GM18517 (cell line): ENCODE measurements around the gene C9.
"Not testable (repeated sequence)": the region's sequence is repeated elsewhere in the genome, so short reads cannot be mapped to it uniquely, and the experiment has no call there.

Experiments used
- ATAC-seq: cut with Tn5 transposase; IDR thresholded peaks from one replicate; pipeline ENCODE4 v1.9.1; 2021; ENCODE audit warnings: mild to moderate bottlenecking, moderate library complexity; ENCODE audit not compliant: unreplicated experiment

C9 gene

DNA sequence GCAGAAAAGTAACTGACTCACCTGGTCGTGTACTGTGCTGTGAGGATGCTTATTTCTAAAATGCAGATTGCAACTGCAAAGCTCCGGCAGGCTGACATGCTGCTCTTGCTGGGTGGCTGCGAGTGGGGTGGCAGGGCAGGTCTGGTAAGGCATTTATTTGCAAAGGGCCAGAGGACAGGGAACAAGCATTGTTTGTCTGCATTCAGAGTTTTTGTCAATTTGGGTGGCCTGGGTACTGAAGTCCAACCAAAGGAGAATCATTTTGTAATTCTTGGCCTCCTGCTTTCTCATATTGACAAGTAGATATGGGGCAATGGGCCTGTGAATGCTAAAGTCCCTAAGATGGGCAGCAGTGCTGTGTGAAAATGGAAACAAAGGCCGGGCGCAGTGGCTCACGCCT, at the start of gene C9:
TSS of gene C9 (minus strand) at position 129 of the 400 bp plus-strand sequence. CDS start at position 98, 31 bp downstream.
- ATAC-seq, result no peak

DNA sequence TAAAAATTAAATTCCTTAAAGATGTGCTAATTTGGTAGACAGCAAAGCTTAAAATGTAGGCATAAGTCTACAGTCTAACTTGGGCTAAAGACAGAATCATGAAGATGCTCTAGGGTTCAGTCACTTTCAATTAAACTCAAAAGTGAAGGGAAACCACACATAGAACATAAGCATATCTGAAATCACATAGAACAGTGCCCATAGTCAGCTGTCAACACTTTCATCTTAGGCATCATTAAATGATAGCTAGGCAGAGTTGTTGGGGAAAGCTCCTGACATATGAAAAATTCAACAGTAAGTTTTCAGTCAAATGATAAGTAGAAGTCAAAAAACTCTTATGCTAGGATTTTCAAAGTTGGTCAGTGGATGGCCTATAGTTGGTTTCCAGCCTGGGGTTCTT, 49.5 kb upstream of the C9 start:
- ATAC-seq, result no peak

DNA sequence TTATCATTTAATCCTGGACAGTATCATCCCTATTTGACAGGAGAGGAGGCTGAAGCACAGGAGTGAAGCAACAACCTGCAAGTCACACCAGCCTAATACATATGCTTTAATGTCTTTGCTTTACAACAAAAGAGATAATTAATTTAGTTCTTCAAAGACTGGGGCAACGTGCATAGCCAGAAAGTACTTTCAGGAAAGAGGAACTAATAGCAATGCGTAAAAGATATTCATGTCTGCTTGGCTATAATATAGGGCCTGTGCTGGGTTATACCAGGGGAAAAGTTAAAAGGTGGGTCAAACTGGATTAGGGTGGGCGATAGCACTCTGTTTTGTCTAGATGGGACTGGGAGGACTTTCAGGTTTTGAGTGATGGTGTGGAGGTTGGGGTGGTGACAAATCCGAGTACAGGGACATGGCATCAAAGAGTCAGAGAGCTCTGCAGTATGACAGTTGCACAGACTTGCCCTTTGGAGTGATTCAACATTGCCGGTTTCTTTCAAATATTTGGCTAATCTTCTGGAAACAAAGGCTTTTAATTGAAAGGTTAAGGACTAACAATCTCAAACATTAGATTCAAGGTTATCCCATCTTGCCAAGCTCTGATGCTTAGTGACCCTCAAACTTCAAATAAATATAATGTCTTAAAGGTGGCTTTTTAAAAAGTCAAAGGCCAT, 48.6 kb upstream of the C9 start:
- no peak for ATAC-seq

DNA sequence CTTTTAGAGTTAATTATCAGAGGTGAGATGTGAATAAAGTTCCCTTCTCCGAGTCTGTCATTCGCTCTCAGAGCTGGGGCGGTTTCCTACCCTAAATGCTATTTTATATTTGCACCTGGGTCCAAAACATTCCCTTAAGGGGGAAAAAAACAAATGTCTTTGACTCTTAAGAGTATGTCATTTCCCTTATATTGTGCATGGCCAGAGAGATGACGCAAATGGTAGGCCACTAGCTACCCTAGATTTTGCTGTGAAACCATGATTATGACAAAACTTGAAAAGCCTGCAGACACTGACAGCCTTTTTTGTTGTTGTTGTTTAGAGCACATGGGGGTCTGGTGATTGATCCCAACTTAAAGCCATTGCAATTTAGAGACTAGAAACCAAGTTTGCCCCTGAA, 47.7 kb upstream of the C9 start:
- no peak for ATAC-seq

DNA sequence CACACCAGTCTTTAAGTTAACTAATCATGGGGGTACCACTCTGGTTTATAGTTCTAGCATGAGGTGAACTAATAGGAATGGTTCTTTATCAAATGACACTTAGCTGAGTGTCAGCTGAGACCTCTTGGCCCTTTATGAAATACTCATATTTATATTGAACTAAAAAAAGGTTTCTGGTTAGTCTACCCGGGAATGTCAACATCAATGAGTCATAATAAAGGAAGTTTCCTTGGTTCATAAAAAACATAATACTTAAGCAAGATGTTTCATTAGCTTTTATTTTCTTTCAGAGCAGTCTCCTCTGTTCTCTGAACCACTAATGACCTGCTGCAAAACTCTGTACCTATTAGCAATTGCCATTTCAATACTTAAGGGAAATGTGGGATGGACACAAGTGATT, 46.8 kb upstream of the C9 start:
- ATAC-seq, result no peak

DNA sequence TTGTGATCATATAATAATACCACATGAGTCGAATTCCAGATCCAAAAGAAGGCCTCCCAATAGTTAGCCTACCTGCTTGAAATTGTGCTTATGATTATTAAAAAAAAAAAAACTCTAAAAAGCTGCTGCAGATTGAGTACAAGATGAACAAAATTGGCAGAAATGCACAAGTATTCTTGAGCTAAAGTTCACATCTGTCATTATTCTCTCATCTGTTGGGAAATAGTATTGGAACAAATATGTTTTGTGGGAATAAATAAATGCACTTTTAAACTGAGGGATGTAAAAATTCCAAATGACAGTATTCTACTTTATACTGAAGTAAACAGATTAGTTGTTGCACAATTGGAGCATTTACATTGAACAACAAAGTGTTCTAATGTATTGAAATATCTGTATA, 44.7 kb upstream of the C9 start:
- ATAC-seq, result no peak

DNA sequence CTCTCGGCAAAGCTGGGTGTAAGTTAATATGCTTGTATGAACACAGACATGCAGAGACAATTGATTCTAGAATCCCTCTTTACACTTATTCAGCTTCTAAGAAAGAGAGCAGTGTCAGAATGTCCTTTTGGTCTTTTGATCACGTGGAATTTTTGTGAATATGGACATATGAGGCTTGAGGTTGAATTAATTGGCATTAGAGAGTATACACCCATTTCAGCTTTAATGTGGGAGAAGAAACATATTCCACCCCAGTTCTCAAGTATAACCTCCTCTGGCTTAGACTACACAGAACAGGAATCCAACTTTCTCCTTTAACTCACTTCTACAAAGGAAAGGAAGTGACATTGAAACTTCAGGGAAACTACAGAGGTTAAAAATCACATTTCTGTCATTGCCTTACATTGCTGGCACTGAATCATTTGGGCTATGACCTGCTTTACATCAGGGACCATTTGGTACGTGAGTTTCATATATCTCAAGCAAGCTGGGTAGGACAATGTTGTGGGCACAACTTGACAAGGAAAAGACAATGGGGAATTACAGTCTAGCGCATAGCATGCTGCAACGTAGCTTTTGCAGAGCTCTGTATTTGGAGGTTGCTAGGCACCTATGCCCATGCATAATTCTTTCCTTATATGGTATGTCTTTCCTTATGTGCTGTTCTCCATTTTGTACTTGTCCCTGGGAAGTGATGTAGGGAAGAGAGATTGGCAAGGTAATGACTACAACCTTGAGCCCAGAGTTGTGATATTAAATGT, 41.0 kb upstream of the C9 start:
- ATAC-seq, result no peak

DNA sequence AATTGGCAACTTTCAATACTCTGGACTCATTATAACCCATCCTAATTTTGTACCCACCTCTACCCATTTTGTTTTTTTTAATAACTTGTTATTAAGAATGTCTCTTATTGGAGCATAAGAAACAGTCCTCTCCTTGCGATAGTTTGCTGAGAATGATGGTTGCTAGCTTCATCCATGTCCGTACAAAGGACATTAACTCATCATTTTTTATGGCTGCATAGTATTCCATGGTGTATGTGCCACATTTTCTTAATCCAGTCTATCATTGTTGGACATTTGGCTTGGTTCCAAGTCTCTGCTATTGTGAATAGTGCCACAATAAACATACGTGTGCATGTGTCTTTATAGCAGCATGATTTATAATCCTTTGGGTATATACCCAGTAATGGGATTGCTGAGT, 39.5 kb upstream of the C9 start:
- not testable (repeated sequence) for ATAC-seq

DNA sequence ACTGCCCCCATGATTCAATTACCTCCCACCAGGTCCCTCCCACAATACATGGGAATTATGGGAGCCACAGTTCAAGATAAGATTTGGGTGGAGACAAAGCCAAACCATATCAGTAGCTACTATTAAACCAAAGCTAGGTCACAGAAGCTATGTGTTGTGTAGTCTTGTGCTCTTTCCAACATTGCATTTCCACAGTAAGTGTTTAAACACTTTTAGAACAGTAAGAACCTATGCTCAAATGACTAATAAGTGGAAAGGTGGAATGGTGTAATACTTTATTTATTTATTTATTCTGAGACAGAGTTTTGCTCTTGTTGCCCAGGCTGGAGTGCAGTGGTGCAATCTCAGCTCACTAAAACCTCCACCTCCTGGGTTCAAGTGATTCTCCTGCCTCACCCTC, 37.8 kb upstream of the C9 start:
- ATAC-seq, result not testable (repeated sequence)

DNA sequence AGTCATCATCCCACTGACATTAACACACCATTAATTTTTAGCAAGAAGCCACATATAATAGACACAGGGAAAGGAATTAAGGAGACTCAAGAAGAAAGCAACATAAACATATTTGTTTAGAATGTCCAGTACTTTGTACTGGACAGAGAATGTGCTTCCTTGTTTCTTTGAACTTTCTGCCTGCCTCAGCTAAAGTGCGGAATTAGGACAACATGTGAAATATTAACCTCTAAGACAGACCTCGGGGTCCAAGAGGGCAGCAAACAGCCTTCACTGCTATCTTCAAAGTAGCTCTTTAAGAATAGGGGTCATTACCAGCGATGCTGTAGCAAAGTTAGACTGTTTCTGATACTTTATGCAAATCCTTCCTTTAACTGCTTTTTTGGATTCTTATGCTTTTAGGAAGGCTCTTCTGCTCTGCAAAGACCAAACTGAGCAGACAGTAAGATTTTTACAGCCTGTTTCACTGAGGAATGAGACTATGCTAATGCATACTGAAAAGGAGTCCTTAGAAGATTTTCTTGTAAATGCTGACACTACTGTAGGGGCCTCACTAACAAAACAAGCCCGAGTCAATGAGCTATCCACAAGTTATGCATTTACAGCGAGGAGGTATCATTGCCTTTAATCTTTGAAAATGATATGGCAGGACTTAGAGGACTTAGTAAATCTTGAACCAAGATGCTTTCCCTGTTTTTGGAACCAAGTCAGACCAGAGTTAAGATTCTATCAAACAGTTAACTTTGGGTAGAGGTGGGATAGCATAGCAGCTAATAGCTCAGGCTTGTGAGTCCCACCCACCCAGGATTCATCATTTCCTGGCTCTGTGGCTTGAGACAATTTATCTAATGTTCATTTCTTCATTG, 36.7 kb upstream of the C9 start:
- ATAC-seq, result no peak

DNA sequence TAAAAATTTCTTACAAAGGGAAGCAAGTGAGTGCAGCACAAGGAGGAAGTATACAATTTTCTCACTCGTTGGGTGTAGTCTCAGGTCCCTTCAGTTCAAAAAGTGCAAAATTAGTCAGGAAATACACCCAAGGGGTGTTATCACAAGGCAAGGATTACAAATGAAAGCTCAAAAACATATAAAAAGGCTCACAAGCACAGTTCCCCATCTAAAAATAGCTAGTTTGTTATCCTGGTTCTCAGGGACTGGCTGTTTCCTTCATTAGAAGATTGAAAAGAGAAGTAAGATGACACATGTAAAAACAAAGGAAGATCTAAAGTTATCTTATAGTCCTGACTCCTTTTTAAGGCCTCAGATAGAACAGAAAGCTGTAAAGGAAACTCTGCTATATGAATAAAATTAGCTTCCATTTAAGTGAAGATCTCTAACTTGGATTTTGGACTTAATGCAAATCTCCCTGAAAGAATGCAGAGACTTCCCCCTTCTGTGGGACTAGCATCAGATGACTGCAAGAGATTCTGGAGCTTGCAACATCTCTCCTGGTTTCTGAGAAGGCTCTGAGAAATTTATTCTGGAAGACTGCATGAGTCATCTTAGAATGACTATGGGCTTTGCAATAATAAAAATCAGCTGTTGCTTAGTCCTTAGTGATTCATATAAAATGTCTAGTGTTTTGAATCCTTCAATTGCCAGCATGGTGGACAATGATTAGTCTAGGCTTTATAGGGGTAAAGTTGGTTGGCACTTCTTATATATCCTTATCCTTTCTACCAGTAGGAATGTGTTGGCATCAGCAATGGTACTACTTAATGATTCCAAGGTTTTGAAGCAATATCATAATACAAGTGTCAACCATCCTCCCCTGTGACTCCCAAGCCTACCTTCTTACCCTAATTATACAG, 35.1 kb upstream of the C9 start:
- no peak for ATAC-seq

DNA sequence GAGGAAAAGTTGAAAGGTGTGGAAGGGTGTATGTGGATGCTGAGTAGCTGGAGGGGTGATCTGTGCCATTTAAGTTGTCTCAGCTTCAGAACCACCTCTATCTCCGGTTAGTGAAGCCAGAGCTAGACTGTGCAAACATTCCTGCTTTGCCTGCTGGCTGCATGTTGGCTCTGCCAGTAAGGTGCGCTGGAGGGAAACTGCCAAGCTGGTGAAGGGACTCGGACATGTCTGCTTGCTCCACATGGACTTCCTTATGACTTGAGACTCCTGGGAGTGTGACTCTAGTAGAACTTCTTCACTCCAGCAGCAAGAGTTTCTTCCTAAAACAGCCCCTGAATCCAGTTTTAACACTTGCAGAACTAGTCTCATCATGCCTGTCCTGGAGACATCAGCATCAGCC, 32.5 kb upstream of the C9 start:
- ATAC-seq, result no peak

DNA sequence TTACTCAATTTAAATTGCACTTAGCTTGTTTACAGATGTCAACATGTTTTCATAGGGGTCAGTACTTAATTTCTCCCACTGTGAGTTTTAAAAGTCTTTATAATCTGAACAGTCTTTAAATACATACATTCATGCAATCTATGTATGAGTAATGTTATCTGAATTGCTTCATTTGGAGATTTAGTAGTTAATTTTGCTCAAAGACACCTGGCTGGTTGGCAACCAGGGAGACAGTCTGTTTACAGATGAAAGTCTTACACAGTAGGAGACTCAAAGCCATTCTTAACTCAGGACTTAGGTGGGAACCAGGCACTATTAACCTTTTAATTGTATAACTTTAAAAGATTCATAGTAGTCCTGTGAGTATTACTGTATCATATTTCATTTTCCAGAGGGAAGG, 31.2 kb upstream of the C9 start:
- ATAC-seq, result no peak

DNA sequence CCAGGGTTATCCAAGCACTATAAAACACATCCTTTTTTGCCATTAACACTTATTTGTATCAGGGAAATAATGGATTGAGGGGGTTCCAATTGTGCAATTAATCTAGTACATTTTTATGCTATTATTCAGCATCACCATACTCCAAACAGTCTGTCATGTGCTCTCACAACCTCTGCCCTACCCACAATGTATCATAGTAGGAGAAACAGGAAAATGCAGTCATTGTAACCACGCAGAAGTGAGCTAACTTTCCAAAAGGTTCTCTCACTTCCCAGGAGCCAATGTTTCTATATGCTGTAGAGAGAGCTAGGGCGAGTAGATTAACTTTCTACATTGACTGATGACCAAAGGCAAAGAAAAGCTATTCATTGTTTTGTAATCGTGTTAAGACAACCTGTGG, 30.7 kb upstream of the C9 start:
- ATAC-seq, result no peak

DNA sequence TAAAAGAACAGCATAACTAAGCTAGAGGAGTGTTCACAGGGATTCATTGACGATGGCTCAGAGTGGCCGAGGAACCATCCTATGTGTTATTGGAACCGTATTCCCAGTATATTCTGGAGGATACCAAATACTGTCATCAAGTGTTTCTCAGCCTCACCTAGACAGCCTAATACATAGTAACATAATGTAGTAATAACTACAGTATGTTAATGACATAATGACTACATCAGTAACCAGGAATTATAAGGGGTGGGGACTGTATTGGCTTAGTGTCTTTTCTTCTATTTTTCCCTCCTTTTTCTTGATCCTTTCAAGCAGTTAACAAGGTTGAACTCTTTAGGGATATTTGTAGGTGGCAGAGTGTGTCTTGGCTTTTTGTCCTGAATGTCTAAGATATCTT, 26.6 kb upstream of the C9 start:
- no peak for ATAC-seq

DNA sequence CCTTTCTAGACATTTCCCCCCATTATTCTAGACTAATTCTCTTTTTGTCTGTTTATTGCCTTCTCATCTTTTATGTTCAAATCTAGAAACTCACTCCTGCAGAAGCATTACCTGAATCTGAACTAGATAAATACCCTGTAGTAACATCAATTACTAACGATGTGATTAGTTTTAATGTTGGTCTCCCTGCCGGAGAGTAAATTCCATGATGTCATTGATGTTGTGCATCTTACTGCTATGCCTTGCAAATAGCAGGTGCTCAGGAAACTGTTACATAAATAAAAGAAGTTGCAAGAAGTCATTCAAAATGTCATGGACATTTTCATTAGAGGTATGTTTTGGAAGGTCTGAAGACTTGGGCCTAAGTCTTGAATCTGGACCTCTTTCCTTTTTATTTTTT, 23.0 kb upstream of the C9 start:
- ATAC-seq, result no peak

DNA sequence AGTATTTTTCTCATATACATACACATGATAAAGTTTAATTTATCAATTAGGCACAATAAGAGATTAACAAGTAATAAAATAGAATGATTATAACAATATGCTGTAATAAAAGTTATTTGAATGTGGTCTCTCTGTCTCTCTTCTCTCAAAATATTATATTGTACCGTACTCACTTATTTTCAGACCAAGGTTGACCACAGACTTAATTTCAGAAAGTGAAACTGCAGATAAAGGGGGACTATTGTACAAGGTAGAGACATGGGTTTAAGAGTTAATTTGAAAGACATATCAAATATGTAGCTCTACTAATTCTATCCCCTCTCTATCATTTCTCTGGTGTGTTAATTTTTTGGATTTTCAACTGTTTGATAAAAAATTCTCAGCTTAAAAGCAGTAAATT, 20.0 kb upstream of the C9 start:
- no peak for ATAC-seq

DNA sequence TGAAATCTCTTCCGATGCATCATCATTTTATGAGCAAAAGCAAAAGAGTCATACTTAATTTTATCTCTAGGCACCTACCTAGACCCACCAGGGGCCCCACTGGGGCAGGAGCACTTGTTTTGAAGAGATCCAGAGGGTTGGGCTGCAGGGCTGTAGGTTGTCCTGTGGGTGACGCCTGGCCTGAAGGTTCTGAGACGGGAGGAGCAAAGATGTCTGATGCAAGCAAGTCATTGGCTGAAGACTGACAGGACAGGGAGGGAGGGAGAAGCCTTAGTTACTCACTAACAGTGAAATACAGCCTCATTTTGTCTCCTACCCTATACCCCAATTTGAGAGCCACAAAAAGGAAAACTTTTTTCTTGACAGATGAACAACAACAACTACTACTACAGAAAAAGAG, 17.1 kb upstream of the C9 start:
- ATAC-seq, result no peak

DNA sequence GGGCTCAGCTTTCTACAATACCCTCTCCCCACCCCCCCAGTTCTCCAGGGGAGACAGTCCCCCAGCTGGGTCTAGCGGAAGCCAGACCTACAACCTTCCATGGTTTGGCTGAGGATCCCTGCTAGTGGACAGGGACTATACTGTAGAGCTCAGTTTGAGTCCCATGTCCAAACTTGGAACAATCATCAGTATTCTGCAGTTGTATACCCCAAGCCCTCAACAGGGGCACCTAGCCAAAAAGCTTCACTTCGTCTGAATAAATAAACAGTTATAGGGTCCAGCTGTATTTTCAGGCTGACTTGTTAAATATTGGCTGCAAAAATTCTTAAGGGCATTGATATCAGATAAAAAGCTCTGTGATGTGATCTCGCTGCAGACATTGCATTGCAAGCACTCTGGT, 15.4 kb upstream of the C9 start:
- no peak for ATAC-seq

DNA sequence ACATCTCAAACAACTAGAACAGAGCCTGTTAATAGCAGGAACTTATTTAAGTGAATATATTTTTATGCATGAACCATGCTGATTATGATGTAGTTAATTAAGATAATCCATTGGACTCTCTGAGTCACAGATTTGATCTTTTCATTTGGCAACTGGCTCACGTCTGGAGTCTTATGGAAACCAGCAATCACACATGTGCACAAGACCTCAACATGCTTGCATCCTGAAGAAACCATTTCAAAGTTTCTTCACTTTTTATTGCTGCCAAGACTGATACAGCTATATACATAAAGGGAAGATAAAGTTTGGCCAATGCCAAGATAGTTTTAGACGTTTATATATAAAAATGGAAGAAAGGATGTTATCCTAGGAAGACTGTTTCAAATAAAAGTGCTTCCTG, 13.3 kb upstream of the C9 start:
- no peak for ATAC-seq

DNA sequence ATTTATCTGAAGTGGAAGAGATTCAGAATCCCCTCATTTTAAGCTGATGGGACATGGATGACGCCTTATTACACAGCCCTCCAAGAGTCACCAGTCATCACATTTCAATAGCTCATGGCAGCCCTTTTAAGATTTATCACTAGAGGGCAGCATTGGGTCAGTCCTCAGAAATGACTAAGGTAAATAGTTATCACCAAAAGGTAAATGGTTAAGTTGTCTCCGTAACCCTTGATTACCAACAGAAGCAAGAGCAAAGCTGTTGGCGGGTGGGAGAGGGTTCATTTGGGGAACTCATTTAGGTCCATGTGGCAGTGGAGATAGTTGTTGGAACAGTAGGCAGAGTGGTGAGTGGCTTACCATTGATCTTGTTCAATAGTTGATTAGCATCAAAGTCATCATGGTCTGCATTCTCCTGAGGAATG, 12.0 kb upstream of the C9 start:
- ATAC-seq, result no peak
